ENCODE results near the gene GFPT2. TPM values are rescaled to one million over a fixed set of nuclear protein-coding genes. Genes with fewer than 3 reads are reported as not detected.

Gene GFPT2
- total and polyA plus RNA-seq, 2 of the 8 experiments (the other 6 are each of a cell fraction or from before 2014, with no cell fraction given), result 83.7 to 143 TPM

DNA sequence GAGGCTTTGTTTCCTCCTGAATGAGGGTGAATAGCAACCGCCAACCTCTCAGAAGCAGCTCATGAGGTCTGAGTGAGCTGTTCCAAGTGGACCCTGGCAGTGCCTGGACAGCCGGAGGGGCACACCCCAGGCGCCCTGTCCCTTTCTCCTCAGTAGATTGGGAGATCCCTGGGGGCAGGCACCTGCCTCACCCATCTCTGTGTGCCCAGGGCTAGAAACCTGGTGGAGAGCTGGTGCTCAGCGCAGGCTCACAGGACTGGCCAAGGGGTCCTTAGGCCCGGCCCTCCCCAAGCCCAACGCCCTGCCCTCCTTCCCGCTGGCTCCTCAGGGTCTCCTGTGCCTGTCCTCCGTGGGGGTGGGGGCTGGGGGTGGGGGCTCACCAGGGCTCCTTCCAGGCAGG, 46.3 kb downstream of the GFPT2 start:
- no peak overlapping the region for H2BK5ac ChIP-seq (ENCODE audit: low read depth, low read length)
- FAIRE-seq, result no peak
- H3K4me3 ChIP-seq (ENCODE audit: extremely low read depth in 1 of 4, insufficient read depth in 2 of 4, low read depth in 3 of 4, low read length in 4 of 4), result no peak overlapping the region
- ChIA-PET POLR2A (ENCODE audit: partially characterized antibody) (interaction anchor here (0.7 to 2.8 kb wide), 5 partner anchors 9 to 24 kb away, joined by 3 to 12 read pairs (median 3); no protein-coding TSS in a partner anchor), CTCF (ENCODE audit: partially characterized antibody) (interaction anchor here (1.0 to 8.5 kb wide), 4 partner anchors 8 to 133 kb away, joined by 3 to 93 read pairs (median 20); no protein-coding TSS in a partner anchor)
- no peaks in the 10 kb centered on the region for H3K4me1 ChIP-seq (replicated peaks in 1 of 4; ENCODE audit: control insufficient read depth in 3 of 4, insufficient read depth in 4 of 4, low read length in 3 of 4)
- no peak overlapping the region for H2AFZ ChIP-seq (ENCODE audit: low read length)
- no peak overlapping the region for H3K14ac ChIP-seq (ENCODE audit: insufficient read length)
- peaks cover 5 to 7% of the 10 kb centered on the region in 2 experiments for H4K20me1 ChIP-seq (replicated peaks in 1 of 2; ENCODE audit: control insufficient read depth in 1 of 2, insufficient read depth in 2 of 2, low read length in 2 of 2)
- no peaks in the 10 kb centered on the region for H3K79me2 ChIP-seq (ENCODE audit: control insufficient read depth in 1 of 2, insufficient read depth in 2 of 2, low read length in 2 of 2)
- TF ChIP-seq EGR1 (IDR thresholded peaks at IDR 0.05; ENCODE audit: borderline replicate concordance, low read depth, low read length) (no peak), JUN (IDR thresholded peaks at IDR 0.05; ENCODE audit: low read depth, low read length) (no peak), CTBP2 (IDR thresholded peaks at IDR 0.05; ENCODE audit: borderline replicate concordance, insufficient read depth, insufficient read length, low read length) (no peak), POLR2A (IDR thresholded peaks at IDR 0.05; ENCODE audit: control extremely low read depth in 1 of 2, low read depth in 2 of 2, low read length in 2 of 2) (no peak), TCF12 (IDR thresholded peaks at IDR 0.05; ENCODE audit: low read depth, low read length) (no peak), CTCF (IDR thresholded peaks at IDR 0.05; ENCODE audit: control extremely low read depth in 1 of 3, insufficient read depth in 1 of 3, low read depth in 1 of 3, low read length in 3 of 3) (no peak), E2F6 (IDR thresholded peaks at IDR 0.05) (no peak)
- H3K36me3 ChIP-seq (ENCODE audit: control insufficient read depth in 2 of 4, insufficient read depth in 4 of 4, low read length in 3 of 4), result peaks cover 23 to 65% (median 53%) of the 10 kb centered on the region in 4 experiments
- no peaks in the 10 kb centered on the region for H3K27me3 ChIP-seq (replicated peaks in 1 of 4; ENCODE audit: control insufficient read depth in 3 of 4, extremely low read depth in 1 of 4, insufficient read depth in 3 of 4, low read length in 3 of 4)
- no peak overlapping the region for H3K4me2 ChIP-seq (ENCODE audit: insufficient read depth in 1 of 2, low read depth in 2 of 2, low read length in 2 of 2)
- no peak overlapping the region for H3K23ac ChIP-seq (ENCODE audit: insufficient read length)
- H3K4ac ChIP-seq (replicated peaks; ENCODE audit: insufficient read length, low read depth, low read length), result no peak overlapping the region
- no peaks in the 10 kb centered on the region for H3K23me2 ChIP-seq (ENCODE audit: low read depth, low read length)
- H4K91ac ChIP-seq (replicated peaks; ENCODE audit: insufficient read length, low read length), result no peak overlapping the region
- 94% methylated on average over 8 of the region's 8 CpGs; no CpG with 5 or more reads in 1 of the 2 experiments for WGBS, 2 experiments (ENCODE audit: extremely low coverage in 1 of 2, insufficient coverage in 1 of 2, insufficient read length in 1 of 2, insufficient replicate concordance in 2 of 2, low coverage in 1 of 2, low lambda C conversion rate in 2 of 2, missing lambda C conversion rate in 1 of 2)
- no peak overlapping the region for H4K5ac ChIP-seq (ENCODE audit: insufficient read length, low read depth, low read length)
- no peaks in the 10 kb centered on the region for H3K9me3 ChIP-seq (ENCODE audit: insufficient read depth in 2 of 2, low read depth in 1 of 2, low read length in 1 of 2)
- no peak overlapping the region for H2BK20ac ChIP-seq (ENCODE audit: low read length)
- H3K18ac ChIP-seq (ENCODE audit: extremely low read depth, low read length), result no peak overlapping the region
- DNase-seq (ENCODE audit: low read depth in 1 of 2, low spot score in 2 of 2), result no peak
- H2BK12ac ChIP-seq (ENCODE audit: low read depth, low read length), result no peak overlapping the region
- H3K9ac ChIP-seq (replicated peaks in 1 of 4; ENCODE audit: extremely low read depth in 1 of 4, low read depth in 3 of 4, low read length in 3 of 4), result no peak overlapping the region
- no peak overlapping the region for H2AK5ac ChIP-seq (ENCODE audit: low read depth, low read length)
- no peak overlapping the region for H3K27ac ChIP-seq (ENCODE audit: low read depth, low read length)
- no peak overlapping the region for H2BK15ac ChIP-seq (ENCODE audit: low read length)
- H4K8ac ChIP-seq (ENCODE audit: extremely low read depth, insufficient read depth, low read length), result no peak overlapping the region
- H3K56ac ChIP-seq (replicated peaks; ENCODE audit: insufficient read length, low read depth, low read length), result no peak overlapping the region
- no peaks in the 10 kb centered on the region; the same call in 1 of the 2 replicates for H3K79me1 ChIP-seq (ENCODE audit: low read depth, low read length)
- no peak overlapping the region for H2BK120ac ChIP-seq (replicated peaks; ENCODE audit: low read depth, low read length)

Measured in H1 (cell line).